ENCODE results near the gene DLL1. TPM values are rescaled to one million over a fixed set of nuclear protein-coding genes. Genes with fewer than 3 reads are reported as not detected.
A peak's percentile ranks its signal among the peaks of the same experiment; 100 is the strongest.

Gene DLL1
- total and polyA plus RNA-seq, 10 donors = 12.6 to 119 (median 62.8) TPM

- no peak for DNase-seq
- Histone ChIP-seq H3K27me3 (replicated peaks in 1 of 7) (peaks cover 8 to 88% (median 65%) of the 10 kb centered on the region in 7 donors), H3K27ac (no peak overlapping the region), H3K4me1 (peaks cover 18 to 47% (median 41%) of the 10 kb centered on the region in 6 donors), H3K9me3 (peaks cover 0 to 8% (median 2%) of the 10 kb centered on the region in 8 donors), H3K4me3 (no peak overlapping the region), H3K36me3 (no peaks in the 10 kb centered on the region)
- TF ChIP-seq CTCF (IDR thresholded peaks at IDR 0.05 in 8 of 11, conservative IDR thresholded peaks at IDR 0.05 in 3 of 11) (no peak), POLR2AphosphoS5 (IDR thresholded peaks at IDR 0.05) (no peak), POLR2A (IDR thresholded peaks at IDR 0.05) (no peak)
- WGBS, 5 donors = 54 to 63% (median 60%) methylated on average over 11 of the region's 11 CpGs
- intact Hi-C loops (cut with DNase I; ENCODE audit: low total_unique reads) = no loop called here
These were observed 6.9 kb upstream of the DLL1 start for GRCh38 chr6:170297576-170298330.

GRCh38 chr6:170296746-170297575 lies 6.1 kb upstream of the DLL1 start:
- Histone ChIP-seq H3K27me3 (replicated peaks in 1 of 7) (peaks cover 8 to 96% (median 73%) of the 10 kb centered on the region in 7 donors), H3K4me1 (peaks cover 25 to 55% (median 49%) of the 10 kb centered on the region in 6 donors), H3K36me3 (no peaks in the 10 kb centered on the region), H3K4me3 (peak overlapping the region in 5 of 8 donors; percentile 3 to 76 (median 48)), H3K27ac (no peak overlapping the region), H3K9me3 (peaks cover 0 to 8% (median 2%) of the 10 kb centered on the region in 8 donors)
- intact Hi-C loops (cut with DNase I; ENCODE audit: low total_unique reads) = no loop called here
- no peak for DNase-seq
- WGBS, 5 donors = 10 to 17% (median 13%) methylated on average over 45 to 67 of the region's 67 CpGs
- TF ChIP-seq POLR2A (IDR thresholded peaks at IDR 0.05) (no peak), POLR2AphosphoS5 (IDR thresholded peaks at IDR 0.05) (no peak), CTCF (IDR thresholded peaks at IDR 0.05 in 8 of 11, conservative IDR thresholded peaks at IDR 0.05 in 3 of 11) (no peak)

GRCh38 chr6:170296423-170296745 lies 5.5 kb upstream of the DLL1 start:
- Histone ChIP-seq H3K4me1 (peaks cover 31 to 61% (median 55%) of the 10 kb centered on the region in 6 donors), H3K4me3 (peak overlapping the region in 7 of 8 donors; percentile 3 to 76 (median 48)), H3K27me3 (replicated peaks in 1 of 7) (peaks cover 8 to 100% (median 73%) of the 10 kb centered on the region in 7 donors), H3K36me3 (no peaks in the 10 kb centered on the region), H3K9me3 (peaks cover 0 to 8% (median 2%) of the 10 kb centered on the region in 8 donors), H3K27ac (no peak overlapping the region)
- intact Hi-C loops (cut with DNase I; ENCODE audit: low total_unique reads) = no loop called here
- WGBS, 5 donors = 1 to 4% (median 3%) methylated on average over 26 to 47 of the region's 47 CpGs; no CpG with 5 or more reads in 1 of the 5 donors
- DNase-seq = no peak
- TF ChIP-seq POLR2A (IDR thresholded peaks at IDR 0.05) (no peak), POLR2AphosphoS5 (IDR thresholded peaks at IDR 0.05) (no peak), CTCF (IDR thresholded peaks at IDR 0.05 in 8 of 11, conservative IDR thresholded peaks at IDR 0.05 in 3 of 11) (no peak)

Measured in spleen (tissue), 11 donors.